ENCODE measurements around the gene CCDC116.
A peak's percentile ranks its signal among the peaks of the same experiment; 100 is the strongest.
"Not testable (repeated sequence)": the region's sequence is repeated elsewhere in the genome, so short reads cannot be mapped to it uniquely, and the experiment has no call there.

Gene CCDC116

DNA sequence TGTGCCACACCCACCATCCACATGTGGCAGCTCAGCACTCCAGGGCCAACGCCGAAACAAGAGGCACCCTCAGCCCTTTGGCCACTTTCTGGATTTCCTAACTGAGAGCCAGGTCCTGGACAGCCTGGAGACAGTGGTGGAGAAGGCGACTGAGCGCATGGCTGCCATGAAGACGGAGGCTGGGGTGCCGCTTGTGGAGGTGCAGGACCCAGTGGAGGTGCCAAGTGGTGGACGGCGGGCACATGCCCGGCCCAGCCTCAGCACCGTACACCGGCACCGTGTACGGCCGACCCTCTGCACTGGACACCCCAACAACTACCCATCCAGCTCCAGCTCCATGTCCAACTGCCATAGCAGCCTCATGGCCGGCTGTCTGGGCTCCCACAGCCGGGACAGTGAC is 1.5 kb downstream of the CCDC116 start:
- no peak for DNase-seq

GRCh38 chr22:21634844-21635243 is 2.3 kb downstream of the CCDC116 start:
- no peak for DNase-seq

DNA sequence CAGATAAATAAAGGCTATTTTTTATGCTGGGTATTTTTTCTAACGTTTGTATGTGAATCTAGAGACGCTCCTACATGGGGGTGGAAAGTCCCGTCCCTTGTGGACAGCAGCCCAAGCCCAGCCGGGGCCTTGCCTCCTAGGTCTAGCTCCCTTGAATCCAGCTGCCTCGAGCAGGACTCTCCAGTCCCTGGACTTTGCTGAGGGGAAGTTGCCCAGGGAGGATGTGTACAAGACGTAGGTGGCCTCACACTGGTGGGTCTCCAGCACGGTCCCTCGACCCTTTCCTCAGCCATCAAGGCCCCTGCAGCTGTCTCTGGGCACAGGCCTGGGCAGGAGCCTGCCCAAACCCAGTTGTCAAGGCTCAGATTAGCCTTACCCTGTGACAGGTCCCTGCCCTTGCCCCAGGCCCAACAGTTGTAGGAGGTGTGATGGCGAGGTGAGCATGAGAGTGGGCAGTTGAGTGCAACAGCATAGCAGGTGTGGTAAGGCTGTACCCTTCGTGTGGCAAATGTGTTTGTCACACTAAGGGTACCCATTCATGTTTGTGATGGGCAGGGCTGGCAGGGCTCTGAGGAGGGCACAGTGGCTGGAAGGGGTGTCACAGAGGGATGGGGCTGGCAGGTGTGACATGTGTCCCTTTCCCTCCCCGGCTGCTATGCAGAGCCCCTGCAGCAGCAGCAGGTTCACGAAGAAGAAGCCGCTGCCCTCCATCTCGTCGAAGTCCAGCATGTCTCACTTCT is 3.4 kb downstream of the CCDC116 start:
- DNase-seq, result no peak

- DNase-seq, result no peak
Measured at GRCh38 chr22:21636629-21637218, 4.2 kb downstream of the CCDC116 start.

DNA sequence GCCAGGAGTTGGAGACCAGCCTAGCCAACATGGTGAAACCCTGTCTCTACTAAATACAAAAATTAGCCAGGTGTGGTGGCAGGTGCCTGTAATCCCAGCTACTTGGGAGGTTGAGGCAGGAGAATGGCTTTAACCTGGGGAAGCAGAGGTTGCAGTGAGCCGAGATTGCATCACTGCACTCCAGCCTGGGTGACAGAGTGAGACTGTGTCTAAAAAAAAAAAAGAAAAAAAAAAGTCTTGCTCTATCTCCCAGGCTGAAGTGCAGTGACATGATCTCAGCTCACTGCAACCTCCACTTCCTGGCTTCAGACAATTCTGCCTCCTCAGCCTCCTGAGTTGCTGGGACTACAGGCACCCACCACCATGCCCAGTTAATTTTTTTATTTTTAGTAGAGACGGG is 4.9 kb downstream of the CCDC116 start:
- DNase-seq, result not testable (repeated sequence)

DNA sequence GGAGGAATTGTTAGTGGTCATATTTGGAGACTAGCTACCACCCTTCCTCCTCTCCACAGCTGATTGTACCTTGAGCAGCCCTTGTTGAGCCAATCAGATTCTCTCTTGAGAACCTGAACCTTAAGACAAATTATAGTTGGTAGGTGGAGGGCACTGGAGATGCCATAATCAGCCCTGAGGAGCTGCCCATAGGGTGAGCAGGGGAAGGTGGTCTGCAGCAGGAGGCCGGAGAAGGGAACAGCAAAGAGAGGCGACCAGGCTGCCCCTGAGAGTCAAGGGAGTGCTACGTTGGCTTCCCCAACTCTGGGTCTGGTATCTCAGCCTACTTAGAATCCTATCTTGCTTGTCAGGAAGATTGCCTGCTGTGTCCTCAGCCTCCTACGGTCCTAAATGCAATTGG is 6.8 kb downstream of the CCDC116 start:
- DNase-seq, result no peak

DNA sequence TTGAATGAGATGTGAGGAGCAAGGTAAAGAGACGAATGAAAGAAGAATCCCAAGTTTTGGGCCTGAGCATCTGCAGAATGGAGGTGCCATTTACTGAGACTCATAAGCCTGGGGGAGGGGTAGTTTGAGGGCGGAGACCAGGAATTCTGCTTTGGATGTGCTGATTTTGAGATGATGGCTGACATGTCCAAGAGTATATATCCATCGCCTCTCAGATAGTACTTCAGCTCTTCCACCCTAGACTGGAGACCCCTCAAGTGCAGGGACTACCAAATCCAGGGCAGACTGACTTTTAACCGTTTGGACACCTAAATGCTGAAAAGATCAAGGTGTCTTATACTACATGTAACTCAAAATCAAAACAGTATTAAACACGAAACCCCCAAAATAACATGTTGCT is 8.2 kb downstream of the CCDC116 start:
- no peak for DNase-seq

DNA sequence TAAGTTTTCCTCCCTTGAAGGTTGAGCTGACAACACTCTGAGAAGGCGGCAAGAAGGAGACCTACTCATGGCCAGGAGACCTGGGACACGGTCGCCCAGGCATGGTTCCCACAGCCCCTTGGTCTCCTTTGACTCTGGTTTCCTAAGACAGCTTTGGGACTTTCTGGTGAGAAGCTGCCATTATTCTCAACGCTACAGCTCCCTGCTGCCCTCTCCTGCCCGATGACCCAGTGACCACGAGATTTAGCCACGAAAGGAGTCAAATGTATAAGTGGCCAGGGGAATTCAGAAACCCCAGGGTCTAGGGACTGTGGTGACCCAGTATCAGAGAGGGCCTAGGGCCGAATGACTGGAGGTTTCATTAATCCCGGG is 8.8 kb downstream of the CCDC116 start:
- no peak for DNase-seq

DNA sequence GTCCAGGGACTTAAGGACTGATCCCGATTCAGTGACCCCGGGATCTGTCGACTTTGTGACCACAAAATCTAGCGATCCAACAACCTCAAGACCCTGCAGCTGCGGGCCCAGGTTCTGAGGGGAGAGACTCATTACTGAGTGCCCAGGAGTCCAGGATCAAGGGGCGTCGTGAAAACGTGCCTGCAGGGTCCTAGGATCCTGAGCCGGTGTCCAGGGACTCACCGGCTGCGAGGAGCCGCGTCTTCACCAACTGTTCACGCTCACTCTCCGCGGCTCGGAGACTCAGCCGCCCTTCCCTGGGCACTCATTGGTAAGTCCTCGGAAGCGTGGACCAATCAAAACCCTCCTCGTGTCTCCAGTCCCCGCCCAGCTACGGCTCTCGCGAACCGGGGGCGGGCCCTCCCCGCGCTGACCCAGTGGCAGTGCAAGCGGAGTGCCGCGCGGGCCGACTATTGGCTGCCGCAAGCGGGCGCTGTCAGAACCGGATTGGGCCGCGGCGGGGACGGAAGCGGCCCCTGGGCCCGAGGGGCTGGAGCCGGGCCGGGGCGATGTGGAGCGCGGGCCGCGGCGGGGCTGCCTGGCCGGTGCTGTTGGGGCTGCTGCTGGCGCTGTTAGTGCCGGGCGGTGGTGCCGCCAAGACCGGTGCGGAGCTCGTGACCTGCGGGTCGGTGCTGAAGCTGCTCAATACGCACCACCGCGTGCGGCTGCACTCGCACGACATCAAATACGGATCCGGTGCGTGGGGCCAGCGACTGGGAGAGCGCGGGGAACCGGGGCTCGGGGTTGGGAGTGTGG is 9.4 kb downstream of the CCDC116 start, which contains the start of gene SDF2L1:
Gene SDF2L1 (plus strand): TSS at position 514 of the 795 bp plus-strand sequence. CDS start 35 bp downstream, at position 549.
- DNase-seq, result peak; percentile 96

DNA sequence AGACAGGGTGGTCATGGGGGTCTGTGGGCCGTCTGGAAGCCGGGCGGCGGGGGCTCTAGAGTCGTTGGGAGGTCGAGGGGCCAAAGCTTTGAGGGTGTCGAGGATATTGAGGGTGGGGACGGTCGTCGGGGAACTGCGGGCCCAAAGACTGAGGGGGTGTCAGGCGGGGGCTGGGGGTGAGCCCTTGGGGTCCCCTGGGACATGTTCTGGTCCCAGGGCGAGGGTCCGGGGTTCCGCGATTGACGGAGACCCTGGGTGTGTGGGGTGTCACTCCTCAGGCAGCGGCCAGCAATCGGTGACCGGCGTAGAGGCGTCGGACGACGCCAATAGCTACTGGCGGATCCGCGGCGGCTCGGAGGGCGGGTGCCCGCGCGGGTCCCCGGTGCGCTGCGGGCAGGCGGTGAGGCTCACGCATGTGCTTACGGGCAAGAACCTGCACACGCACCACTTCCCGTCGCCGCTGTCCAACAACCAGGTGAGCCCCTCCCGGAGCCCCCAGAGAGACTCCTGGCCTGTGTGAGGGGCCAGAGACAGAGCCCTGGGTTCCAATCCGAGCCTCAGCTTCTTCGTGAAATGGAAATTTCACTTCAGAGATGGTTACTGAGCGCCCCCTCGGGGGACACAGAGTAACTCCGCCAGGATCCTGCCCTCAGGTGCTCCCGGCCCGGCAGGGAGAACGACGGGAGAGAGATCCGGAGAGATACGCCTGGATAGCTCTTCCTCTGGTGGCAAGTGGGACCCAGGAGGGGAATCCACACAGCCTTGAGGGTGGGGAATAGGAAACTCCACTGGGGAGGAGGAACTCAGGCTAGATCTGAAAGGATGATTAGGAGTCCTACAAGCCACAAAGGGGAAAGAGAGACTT is 10.3 kb downstream of the CCDC116 start:
- DNase-seq, result peak; percentile 56

GRCh38 chr22:21643533-21644357 is 11.2 kb downstream of the CCDC116 start:
- DNase-seq, result no peak

DNA sequence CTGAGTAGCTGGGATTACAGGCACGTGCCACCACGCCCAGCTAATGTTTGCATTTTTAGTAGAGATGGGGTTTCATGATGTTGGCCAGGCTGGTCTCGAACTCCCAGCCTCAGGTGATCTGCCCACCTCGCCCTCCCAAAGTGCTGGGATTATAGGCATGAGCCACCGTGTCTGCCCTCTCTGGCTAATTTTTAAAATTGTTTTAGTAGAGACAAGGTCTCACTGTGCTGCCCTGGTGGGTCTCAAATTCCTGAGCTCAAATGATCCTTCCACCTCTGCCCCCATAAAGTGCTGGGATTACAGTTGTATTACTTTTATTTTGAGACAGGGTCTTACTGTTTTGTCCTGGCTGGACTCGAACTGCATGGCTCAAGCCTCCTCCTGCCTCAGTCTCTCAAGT is 13.0 kb downstream of the CCDC116 start:
- DNase-seq, result not testable (repeated sequence)

DNA sequence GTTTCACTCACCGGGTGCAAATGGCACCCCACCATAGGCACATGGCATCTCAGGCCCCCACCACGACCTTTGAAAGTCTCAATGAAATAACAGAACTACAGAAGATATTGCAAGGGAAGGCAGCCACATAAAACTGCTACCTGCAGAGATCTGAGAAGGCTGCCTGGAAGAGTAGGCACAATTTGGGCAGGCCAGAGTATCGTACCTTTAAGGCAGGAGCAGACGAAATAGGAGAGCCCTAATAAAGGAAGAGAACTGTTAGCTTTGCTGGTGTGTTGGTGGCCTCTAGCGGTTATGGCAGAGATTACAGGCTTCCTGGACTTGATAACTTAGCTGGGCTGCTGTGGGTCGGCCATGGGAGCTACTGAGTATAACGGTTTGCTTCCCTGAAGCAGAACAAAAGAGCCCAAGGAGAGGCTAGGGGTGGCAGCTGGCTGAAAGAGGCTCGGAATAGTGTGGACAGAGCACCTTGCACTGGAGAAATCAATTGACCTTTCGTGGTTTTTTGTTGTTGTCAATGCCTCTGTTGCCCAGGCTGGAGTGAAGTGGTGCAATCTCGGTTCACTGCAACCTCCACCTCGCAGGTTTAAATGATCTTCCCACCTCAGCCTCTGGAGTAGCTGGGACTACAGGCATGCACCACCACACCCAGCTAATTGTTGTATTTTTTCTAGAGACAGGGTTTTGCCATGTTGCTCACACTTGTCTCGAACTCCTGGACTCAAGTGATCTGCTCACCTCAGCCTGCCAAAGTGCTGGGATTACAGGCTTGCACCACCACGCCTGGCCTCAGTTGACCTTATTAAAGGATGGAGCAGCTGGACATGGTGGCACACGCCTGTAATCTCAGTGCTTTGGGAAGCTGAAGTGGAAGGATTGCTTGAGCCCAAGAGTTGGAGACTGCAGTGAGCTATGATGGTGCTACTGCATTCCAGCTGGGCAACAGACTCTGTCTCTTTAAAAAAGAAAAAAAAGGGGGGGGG is 14.3 kb downstream of the CCDC116 start:
- DNase-seq, result peak; percentile 71

DNA sequence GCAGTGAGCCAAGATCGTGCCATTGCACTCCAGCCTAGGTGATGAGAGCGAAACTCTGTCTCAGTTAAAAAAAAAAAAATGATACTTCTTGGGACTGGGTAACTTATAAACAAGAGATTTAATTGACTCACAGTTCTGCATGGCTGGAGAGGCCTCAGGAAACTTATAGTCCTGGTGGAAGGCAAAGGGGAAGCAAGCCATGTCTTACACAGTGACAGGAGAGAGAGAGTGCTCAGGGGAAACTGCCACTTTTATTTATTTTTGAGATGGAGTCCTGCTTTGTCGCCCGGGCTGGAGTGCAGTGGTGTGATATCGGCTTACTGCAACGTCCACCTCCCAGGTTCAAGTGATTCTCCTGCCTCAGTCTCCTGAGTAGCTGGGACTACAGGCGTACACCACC is 17.7 kb downstream of the CCDC116 start:
- DNase-seq, result no peak

GRCh38 chr22:21650823-21651520 is 18.4 kb downstream of the CCDC116 start:
- no peak for DNase-seq

DNA sequence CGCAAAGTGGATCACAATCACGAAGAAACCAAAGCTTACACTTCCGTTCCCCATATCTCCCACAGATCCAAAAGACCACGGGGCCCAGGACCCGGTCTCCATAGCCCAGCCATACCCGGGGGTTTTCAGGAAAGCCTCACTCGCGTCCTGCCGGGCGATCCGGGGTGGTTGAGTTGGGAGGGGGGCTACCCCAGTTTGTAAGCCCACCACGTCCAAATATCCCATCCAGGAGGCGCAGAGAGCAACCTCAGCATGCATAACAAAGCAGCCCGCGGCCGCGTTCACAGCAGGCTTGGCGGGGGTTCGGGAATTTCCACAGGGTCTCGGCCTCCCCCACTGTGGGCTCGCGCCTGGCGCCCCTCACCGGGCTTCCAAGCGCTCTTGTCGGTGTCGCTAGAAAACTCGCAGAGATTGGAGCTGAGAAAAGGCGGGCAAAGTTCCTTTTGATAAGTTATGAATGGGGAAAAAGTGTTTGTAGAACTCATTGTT is 19.0 kb downstream of the CCDC116 start:
- DNase-seq, result no peak

DNA sequence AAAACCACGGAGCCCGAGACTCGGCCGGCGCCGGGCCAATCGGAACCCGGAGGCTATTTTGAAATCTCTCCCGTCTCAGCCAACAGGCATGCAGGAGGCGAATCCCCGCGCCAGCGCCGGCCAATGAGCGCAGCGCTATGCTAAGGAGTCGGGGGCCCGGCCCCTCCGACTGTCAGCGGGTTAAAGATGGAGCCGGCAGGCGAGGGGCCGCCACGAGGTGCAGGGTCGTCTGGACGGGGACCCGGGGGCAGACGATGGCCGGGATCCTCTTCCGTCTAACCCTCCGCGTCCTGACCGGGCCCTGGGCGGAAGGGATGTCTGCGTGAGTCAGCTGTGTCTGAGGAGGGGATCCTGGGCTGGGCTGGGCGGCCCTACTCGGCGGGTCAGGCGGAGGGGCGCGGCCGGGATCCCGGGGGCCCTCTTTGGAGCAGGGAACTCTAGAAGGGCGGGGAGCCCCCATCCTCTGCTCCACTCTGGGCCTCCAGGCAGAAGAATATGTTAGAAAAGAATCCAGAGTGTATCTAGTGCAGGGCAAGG is 19.5 kb downstream of the CCDC116 start:
- peak; percentile 66 for DNase-seq

GRCh38 chr22:21652547-21653545 is 20.3 kb downstream of the CCDC116 start:
- DNase-seq, result no peak
